HFFc6 (cell line): Measurements from ENCODE around the gene TMEM256. TPM values are rescaled to one million over a fixed set of nuclear protein-coding genes. Genes with fewer than 3 reads are reported as not detected.

ENCODE experiments used
- DNase-seq: peaks from one replicate; pipeline ENCODE4 v3.0.0-alpha.2; 2018
- H3K27ac Mint-ChIP-seq: 2 replicates; pipeline ENCODE4 v1.8.0; 2020; ENCODE audit warnings: mild to moderate bottlenecking, mixed read lengths
- H3K27me3 Mint-ChIP-seq: 2 replicates; pipeline ENCODE4 v1.8.0; 2021; ENCODE audit warnings: mild to moderate bottlenecking, moderate library complexity, mixed read lengths; ENCODE audit not compliant: insufficient read depth
- H3K36me3 Mint-ChIP-seq: 2 replicates; pipeline ENCODE4 v1.8.0; 2021; ENCODE audit warnings: low read depth, mixed read lengths
- H3K4me1 Mint-ChIP-seq: 2 replicates; pipeline ENCODE4 v1.8.0; 2020; ENCODE audit warnings: low read depth, mixed read lengths
- H3K4me3 Mint-ChIP-seq: 2 replicates; pipeline ENCODE4 v1.8.0; 2020; ENCODE audit warnings: mild to moderate bottlenecking, moderate library complexity, mixed read lengths
- H3K9me3 Mint-ChIP-seq: 2 replicates; pipeline ENCODE4 v1.8.0; 2020; ENCODE audit warnings: mild to moderate bottlenecking, mixed read lengths
- CTCF ChIP-seq: fragments of 200-600 bp; sonication (generic); IDR thresholded peaks from 2 replicates; pipeline ENCODE4 v1.5.0; 2021; ENCODE audit warnings: antibody characterized with exemption, mild to moderate bottlenecking
- total RNA-seq, 6 experiments: library from RNA; stranded (reverse); fragmentation: NEBNext Ultra II Directional; extraction: Animal tissue kit (Norgen Biotek cat#: 25700); gene quantifications; 2 replicates in 1 of 6; 3 replicates in 5 of 6; pipeline ENCODE4 v1.2.3, GENCODE V29; 2021

The TMEM256 gene
- total RNA-seq, 6 experiments from 2014 or later: 52.2 to 79.1 (median 72.3) TPM

GRCh38 chr17:7393613-7394451, 10.1 kb downstream of the TMEM256 start:
- Mint-ChIP-seq H3K4me3 (peak overlapping the region; percentile 95), H3K27ac (peak overlapping the region; percentile 68; the same call in 1 of the 2 replicates), H3K4me1 (peaks cover 6% of the 10 kb centered on the region), H3K27me3 (peaks cover 2% of the 10 kb centered on the region; the same call in 1 of the 2 replicates), H3K36me3 (peaks cover 9% of the 10 kb centered on the region; the same call in 1 of the 2 replicates), H3K9me3 (no peaks in the 10 kb centered on the region)
- no peak; the same call in 1 of the 2 replicates for TF ChIP-seq CTCF
- no peak for DNase-seq

- Mint-ChIP-seq H3K27ac (0 out of 2 replicates have a peak overlapping the region, but pooled peaks have one; percentile 5), H3K4me1 (peaks cover 6% of the 10 kb centered on the region), H3K27me3 (peaks cover 2% of the 10 kb centered on the region; the same call in 1 of the 2 replicates), H3K4me3 (peak overlapping the region; percentile 95), H3K36me3 (peaks cover 9% of the 10 kb centered on the region; the same call in 1 of the 2 replicates), H3K9me3 (no peaks in the 10 kb centered on the region)
- TF ChIP-seq CTCF: no peak
- DNase-seq: no peak
Observed at GRCh38 chr17:7392696-7393612, 10.9 kb downstream of the TMEM256 start.

GRCh38 chr17:7391307-7391706, 12.6 kb downstream of the TMEM256 start:
- H3K4me3 Mint-ChIP-seq: no peak overlapping the region
- peaks cover 6% of the 10 kb centered on the region for H3K4me1 Mint-ChIP-seq
- H3K27me3 Mint-ChIP-seq: peaks cover 2% of the 10 kb centered on the region; the same call in 1 of the 2 replicates
- H3K36me3 Mint-ChIP-seq: peaks cover 9% of the 10 kb centered on the region; the same call in 1 of the 2 replicates
- TF ChIP-seq CTCF: no peak
- no peak overlapping the region for H3K27ac Mint-ChIP-seq
- no peak for DNase-seq
- no peaks in the 10 kb centered on the region for H3K9me3 Mint-ChIP-seq

GRCh38 chr17:7389924-7390910, 13.7 kb downstream of the TMEM256 start:
- Mint-ChIP-seq H3K27me3 (no peaks in the 10 kb centered on the region; the same call in 1 of the 2 replicates), H3K9me3 (no peaks in the 10 kb centered on the region), H3K4me3 (no peak overlapping the region), H3K36me3 (peaks cover 9% of the 10 kb centered on the region; the same call in 1 of the 2 replicates), H3K4me1 (peaks cover 5% of the 10 kb centered on the region), H3K27ac (no peak overlapping the region)
- no peak for DNase-seq
- TF ChIP-seq CTCF: no peak
